ENCODE results near the gene DCBLD1. TPM values are rescaled to one million over a fixed set of nuclear protein-coding genes. Genes with fewer than 3 reads are reported as not detected.

Gene DCBLD1
- total RNA-seq, 1 donor: 29.7 TPM

- Histone ChIP-seq H3K4me1 (ENCODE audit: insufficient read depth, low read length) (peaks cover 3% of the 10 kb centered on the region), H3K4me2 (ENCODE audit: insufficient read depth, low read length) (no peak overlapping the region), H3K27me3 (ENCODE audit: insufficient read depth, low read length) (no peaks in the 10 kb centered on the region), H4K20me1 (ENCODE audit: insufficient read depth, low read length) (no peaks in the 10 kb centered on the region), H3K9me3 (ENCODE audit: low read depth, low read length) (no peaks in the 10 kb centered on the region), H3K79me2 (ENCODE audit: insufficient read depth, low read length) (no peaks in the 10 kb centered on the region), H2AFZ (ENCODE audit: low read length) (no peak overlapping the region), H3K27ac (ENCODE audit: low read depth, low read length) (no peak overlapping the region), H3K36me3 (ENCODE audit: insufficient read depth, low read length) (peaks cover 91% of the 10 kb centered on the region), H3K4me3 (ENCODE audit: insufficient read depth, low read length) (no peak overlapping the region)
- TF ChIP-seq, protein P1, sequence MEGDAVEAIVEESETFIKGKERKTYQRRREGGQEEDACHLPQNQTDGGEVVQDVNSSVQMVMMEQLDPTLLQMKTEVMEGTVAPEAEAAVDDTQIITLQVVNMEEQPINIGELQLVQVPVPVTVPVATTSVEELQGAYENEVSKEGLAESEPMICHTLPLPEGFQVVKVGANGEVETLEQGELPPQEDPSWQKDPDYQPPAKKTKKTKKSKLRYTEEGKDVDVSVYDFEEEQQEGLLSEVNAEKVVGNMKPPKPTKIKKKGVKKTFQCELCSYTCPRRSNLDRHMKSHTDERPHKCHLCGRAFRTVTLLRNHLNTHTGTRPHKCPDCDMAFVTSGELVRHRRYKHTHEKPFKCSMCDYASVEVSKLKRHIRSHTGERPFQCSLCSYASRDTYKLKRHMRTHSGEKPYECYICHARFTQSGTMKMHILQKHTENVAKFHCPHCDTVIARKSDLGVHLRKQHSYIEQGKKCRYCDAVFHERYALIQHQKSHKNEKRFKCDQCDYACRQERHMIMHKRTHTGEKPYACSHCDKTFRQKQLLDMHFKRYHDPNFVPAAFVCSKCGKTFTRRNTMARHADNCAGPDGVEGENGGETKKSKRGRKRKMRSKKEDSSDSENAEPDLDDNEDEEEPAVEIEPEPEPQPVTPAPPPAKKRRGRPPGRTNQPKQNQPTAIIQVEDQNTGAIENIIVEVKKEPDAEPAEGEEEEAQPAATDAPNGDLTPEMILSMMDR (IDR thresholded peaks at IDR 0.05; ENCODE audit: extremely low read depth, low read depth, low read length): no peak
- no peak for DNase-seq (ENCODE audit: insufficient read length, low spot score, missing footprints)
These were observed 60.0 kb downstream of the DCBLD1 start for GRCh38 chr6:117542493-117542892.

DNA sequence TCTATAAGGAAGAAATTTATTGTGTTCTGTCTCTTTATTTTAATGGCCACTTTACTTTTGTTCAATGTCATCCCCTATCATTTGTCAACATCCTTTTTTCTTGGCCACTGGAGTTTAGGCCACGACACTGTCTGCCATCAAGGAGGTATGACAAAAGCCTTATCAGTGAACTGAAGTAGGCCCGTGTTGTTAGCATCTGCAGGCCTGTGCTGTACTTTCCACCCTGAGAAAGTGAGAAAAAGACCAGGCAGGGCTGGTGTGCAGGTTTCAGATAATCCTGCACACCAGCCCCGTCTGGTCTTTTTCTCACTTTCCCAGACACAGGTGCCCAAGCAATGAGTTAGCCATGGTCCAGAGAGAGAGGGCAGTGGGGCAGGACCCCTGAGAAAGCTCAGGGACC lies 62.2 kb downstream of the DCBLD1 start:
- H3K79me2 ChIP-seq (ENCODE audit: insufficient read depth, low read length): peaks cover 1% of the 10 kb centered on the region
- H3K4me1 ChIP-seq (ENCODE audit: insufficient read depth, low read length): peaks cover 24% of the 10 kb centered on the region
- peaks cover 81% of the 10 kb centered on the region for H3K36me3 ChIP-seq (ENCODE audit: insufficient read depth, low read length)
- no peaks in the 10 kb centered on the region for H4K20me1 ChIP-seq (ENCODE audit: insufficient read depth, low read length)
- H3K27me3 ChIP-seq (ENCODE audit: insufficient read depth, low read length): no peaks in the 10 kb centered on the region
- H3K9me3 ChIP-seq (ENCODE audit: low read depth, low read length): no peaks in the 10 kb centered on the region
- H3K27ac ChIP-seq (ENCODE audit: low read depth, low read length): no peak overlapping the region
- no peak overlapping the region for H3K4me2 ChIP-seq (ENCODE audit: insufficient read depth, low read length)
- H3K4me3 ChIP-seq (ENCODE audit: insufficient read depth, low read length): no peak overlapping the region
- H2AFZ ChIP-seq (ENCODE audit: low read length): no peak overlapping the region
- no peak for DNase-seq (ENCODE audit: insufficient read length, low spot score, missing footprints)
- TF ChIP-seq, protein P1 (IDR thresholded peaks at IDR 0.05; ENCODE audit: extremely low read depth, low read depth, low read length): no peak

- Histone ChIP-seq H3K79me2 (ENCODE audit: insufficient read depth, low read length) (peaks cover 3% of the 10 kb centered on the region), H2AFZ (ENCODE audit: low read length) (no peak overlapping the region), H3K4me1 (ENCODE audit: insufficient read depth, low read length) (peaks cover 28% of the 10 kb centered on the region), H3K4me3 (ENCODE audit: insufficient read depth, low read length) (no peak overlapping the region), H3K4me2 (ENCODE audit: insufficient read depth, low read length) (no peak overlapping the region), H3K36me3 (ENCODE audit: insufficient read depth, low read length) (peaks cover 78% of the 10 kb centered on the region), H3K27me3 (ENCODE audit: insufficient read depth, low read length) (no peaks in the 10 kb centered on the region), H4K20me1 (ENCODE audit: insufficient read depth, low read length) (no peaks in the 10 kb centered on the region), H3K27ac (ENCODE audit: low read depth, low read length) (no peak overlapping the region), H3K9me3 (ENCODE audit: low read depth, low read length) (no peaks in the 10 kb centered on the region)
- TF ChIP-seq, protein P1 (IDR thresholded peaks at IDR 0.05; ENCODE audit: extremely low read depth, low read depth, low read length): no peak
- no peak for DNase-seq (ENCODE audit: insufficient read length, low spot score, missing footprints)
These were observed 62.7 kb downstream of the DCBLD1 start for GRCh38 chr6:117545161-117545595.

DNA sequence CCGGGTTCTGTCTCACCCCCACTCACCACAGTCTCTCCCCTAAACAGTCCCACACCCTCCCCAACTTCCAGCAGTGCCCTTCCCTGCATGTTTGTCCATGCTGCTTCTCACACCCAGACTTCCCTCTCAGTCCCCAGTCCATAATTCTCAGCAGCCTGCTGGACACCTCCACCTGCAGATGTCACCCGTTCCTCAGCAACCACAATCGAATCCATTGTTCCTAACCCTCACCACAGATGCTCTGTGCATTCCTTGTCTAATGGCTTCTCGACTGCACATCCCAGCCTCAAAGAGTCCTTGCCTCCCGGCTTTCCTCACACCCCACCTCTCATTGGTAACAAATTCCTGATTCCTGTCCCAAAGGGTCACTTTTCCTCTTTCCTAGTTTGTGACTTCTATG lies 64.2 kb downstream of the DCBLD1 start:
- Histone ChIP-seq H3K79me2 (ENCODE audit: insufficient read depth, low read length) (peaks cover 3% of the 10 kb centered on the region), H3K4me1 (ENCODE audit: insufficient read depth, low read length) (peaks cover 35% of the 10 kb centered on the region), H4K20me1 (ENCODE audit: insufficient read depth, low read length) (no peaks in the 10 kb centered on the region), H3K27me3 (ENCODE audit: insufficient read depth, low read length) (no peaks in the 10 kb centered on the region), H3K4me2 (ENCODE audit: insufficient read depth, low read length) (no peak overlapping the region), H3K27ac (ENCODE audit: low read depth, low read length) (no peak overlapping the region), H3K4me3 (ENCODE audit: insufficient read depth, low read length) (no peak overlapping the region), H3K36me3 (ENCODE audit: insufficient read depth, low read length) (peaks cover 63% of the 10 kb centered on the region), H2AFZ (ENCODE audit: low read length) (no peak overlapping the region), H3K9me3 (ENCODE audit: low read depth, low read length) (no peaks in the 10 kb centered on the region)
- no peak for DNase-seq (ENCODE audit: insufficient read length, low spot score, missing footprints)
- TF ChIP-seq, protein P1 (IDR thresholded peaks at IDR 0.05; ENCODE audit: extremely low read depth, low read depth, low read length): no peak

Data from osteoblast (primary cell).